ENCODE data around the gene SHC4.

The SHC4 gene

DNA sequence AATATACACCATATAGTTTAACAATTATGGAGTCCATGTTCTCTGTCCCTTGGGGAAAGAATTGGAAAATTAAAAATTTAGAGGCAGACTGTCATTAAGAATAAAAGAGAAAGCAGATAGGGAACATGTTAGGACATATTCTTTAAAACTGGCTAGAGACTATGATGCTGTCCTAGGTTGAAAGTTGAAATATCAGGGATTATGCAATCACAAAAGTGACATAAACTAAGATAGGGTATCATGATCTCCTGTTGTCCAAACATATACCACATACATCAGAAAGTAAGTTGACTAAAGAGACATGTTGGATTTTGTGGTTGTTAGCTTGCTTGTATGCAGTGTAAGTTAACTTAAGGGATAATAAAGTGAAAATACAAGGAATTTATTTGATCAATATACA, 95.7 kb downstream of the SHC4 start:
- TF ChIP-seq, protein P1, sequence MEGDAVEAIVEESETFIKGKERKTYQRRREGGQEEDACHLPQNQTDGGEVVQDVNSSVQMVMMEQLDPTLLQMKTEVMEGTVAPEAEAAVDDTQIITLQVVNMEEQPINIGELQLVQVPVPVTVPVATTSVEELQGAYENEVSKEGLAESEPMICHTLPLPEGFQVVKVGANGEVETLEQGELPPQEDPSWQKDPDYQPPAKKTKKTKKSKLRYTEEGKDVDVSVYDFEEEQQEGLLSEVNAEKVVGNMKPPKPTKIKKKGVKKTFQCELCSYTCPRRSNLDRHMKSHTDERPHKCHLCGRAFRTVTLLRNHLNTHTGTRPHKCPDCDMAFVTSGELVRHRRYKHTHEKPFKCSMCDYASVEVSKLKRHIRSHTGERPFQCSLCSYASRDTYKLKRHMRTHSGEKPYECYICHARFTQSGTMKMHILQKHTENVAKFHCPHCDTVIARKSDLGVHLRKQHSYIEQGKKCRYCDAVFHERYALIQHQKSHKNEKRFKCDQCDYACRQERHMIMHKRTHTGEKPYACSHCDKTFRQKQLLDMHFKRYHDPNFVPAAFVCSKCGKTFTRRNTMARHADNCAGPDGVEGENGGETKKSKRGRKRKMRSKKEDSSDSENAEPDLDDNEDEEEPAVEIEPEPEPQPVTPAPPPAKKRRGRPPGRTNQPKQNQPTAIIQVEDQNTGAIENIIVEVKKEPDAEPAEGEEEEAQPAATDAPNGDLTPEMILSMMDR (conservative IDR thresholded peaks at IDR 0.05; ENCODE audit: low read depth, low read length): no peak
- Histone ChIP-seq H3K27ac (no peak overlapping the region), H3K27me3 (ENCODE audit: insufficient read depth, low read depth) (no peaks in the 10 kb centered on the region), H3K9ac (no peak overlapping the region), H3K4me2 (no peak overlapping the region), H3K4me3 (IDR thresholded peaks at IDR 0.05; ENCODE audit: insufficient read depth, low read depth, low read length) (no peak overlapping the region), H3K79me2 (ENCODE audit: insufficient read depth, low read depth) (no peaks in the 10 kb centered on the region), H4K20me1 (ENCODE audit: insufficient read depth) (no peaks in the 10 kb centered on the region), H3K4me1 (ENCODE audit: low read depth, poor library complexity, severe bottlenecking) (peaks cover 3% of the 10 kb centered on the region), H2AFZ (ENCODE audit: low read depth) (no peak overlapping the region), H3K36me3 (ENCODE audit: insufficient read depth) (no peaks in the 10 kb centered on the region)

DNA sequence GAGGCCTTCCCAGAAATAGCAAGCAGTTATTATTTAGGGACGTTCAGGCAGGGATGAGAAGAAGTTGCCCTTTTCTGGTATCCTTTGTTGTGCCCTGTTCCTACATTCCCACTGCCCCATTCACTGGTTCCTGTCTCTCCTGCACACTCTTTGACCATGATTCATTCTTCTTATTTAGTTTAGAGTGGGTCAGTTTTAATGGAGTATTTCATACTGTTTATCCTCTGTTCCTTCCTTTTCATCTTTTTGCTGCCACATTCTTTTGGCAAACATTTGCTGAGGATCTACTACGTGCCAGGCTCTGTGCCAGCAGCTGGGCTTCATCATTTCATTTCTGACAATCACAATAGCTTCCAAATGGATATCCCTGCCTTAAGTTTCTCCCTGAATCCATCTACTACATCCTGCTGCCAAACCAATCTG, 97.6 kb downstream of the SHC4 start:
- Histone ChIP-seq H3K27ac (no peak overlapping the region), H2AFZ (ENCODE audit: low read depth) (no peak overlapping the region), H3K9ac (no peak overlapping the region), H4K20me1 (ENCODE audit: insufficient read depth) (no peaks in the 10 kb centered on the region), H3K27me3 (ENCODE audit: insufficient read depth, low read depth) (no peaks in the 10 kb centered on the region), H3K36me3 (ENCODE audit: insufficient read depth) (no peaks in the 10 kb centered on the region), H3K4me1 (ENCODE audit: low read depth, poor library complexity, severe bottlenecking) (peaks cover 18% of the 10 kb centered on the region), H3K79me2 (ENCODE audit: insufficient read depth, low read depth) (no peaks in the 10 kb centered on the region), H3K4me2 (no peak overlapping the region), H3K4me3 (IDR thresholded peaks at IDR 0.05; ENCODE audit: insufficient read depth, low read depth, low read length) (no peak overlapping the region)
- TF ChIP-seq, protein P1 (conservative IDR thresholded peaks at IDR 0.05; ENCODE audit: low read depth, low read length): no peak

DNA sequence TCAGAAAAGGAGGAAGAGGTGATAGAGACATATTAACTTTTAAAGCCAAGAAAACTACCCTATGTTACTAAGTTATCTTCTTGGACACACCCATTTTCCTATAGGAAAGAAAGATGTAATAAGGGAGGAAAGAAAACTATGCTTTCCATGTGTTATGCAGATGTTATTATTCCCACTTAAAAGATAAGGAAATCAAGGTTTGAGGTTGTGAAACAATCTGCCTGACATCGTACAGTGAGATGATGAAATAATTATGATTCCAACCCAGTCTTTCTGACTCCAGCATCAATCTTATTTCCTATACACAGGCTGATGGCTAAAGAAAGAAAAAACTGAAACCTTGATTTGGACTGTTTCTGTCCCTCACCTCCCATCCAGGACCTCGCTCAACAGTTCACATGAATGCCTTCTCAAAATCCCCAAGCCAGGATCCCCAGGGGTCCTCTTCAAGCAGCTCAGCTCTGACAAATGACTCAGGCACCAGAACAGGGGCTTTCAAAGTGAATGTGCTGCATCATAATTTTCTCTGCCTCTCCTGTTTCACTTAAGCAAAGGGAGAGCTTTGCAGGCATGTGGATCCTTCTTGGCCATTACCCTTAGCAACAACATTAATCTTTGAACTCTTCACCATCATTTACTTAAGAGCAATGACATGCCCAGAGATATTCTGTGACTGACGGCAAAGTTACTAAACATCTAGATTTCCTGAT, 98.2 kb downstream of the SHC4 start:
- H3K27me3 ChIP-seq (ENCODE audit: insufficient read depth, low read depth): no peaks in the 10 kb centered on the region
- TF ChIP-seq, protein P1 (conservative IDR thresholded peaks at IDR 0.05; ENCODE audit: low read depth, low read length): no peak
- no peak overlapping the region for H2AFZ ChIP-seq (ENCODE audit: low read depth)
- peaks cover 18% of the 10 kb centered on the region for H3K4me1 ChIP-seq (ENCODE audit: low read depth, poor library complexity, severe bottlenecking)
- no peak overlapping the region for H3K27ac ChIP-seq
- H3K4me2 ChIP-seq: no peak overlapping the region
- no peak overlapping the region for H3K4me3 ChIP-seq (IDR thresholded peaks at IDR 0.05; ENCODE audit: insufficient read depth, low read depth, low read length)
- no peaks in the 10 kb centered on the region for H3K79me2 ChIP-seq (ENCODE audit: insufficient read depth, low read depth)
- H4K20me1 ChIP-seq (ENCODE audit: insufficient read depth): no peaks in the 10 kb centered on the region
- no peak overlapping the region for H3K9ac ChIP-seq
- H3K36me3 ChIP-seq (ENCODE audit: insufficient read depth): no peaks in the 10 kb centered on the region

DNA sequence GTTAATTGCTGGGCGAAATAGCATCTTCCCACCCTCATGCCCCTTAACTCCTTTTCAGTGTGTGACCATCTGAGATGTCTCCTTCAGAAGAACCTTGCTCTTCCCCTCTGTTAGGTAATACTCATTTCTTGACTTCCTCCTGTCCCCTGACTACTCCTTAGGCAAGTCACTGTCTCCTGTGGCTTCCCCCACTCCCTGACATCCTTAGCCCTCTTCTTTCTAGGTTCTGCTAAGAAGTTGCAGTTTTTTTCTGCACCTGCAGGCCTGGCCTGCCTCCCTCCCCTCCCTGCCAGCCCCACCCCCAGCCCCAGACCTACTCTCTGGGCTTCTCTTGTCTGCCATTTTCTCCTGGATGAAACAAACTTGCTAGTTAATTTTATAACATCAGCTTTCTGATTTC, 101.0 kb downstream of the SHC4 start:
- Histone ChIP-seq H3K4me2 (no peak overlapping the region), H3K79me2 (ENCODE audit: insufficient read depth, low read depth) (no peaks in the 10 kb centered on the region), H2AFZ (ENCODE audit: low read depth) (peak overlapping the region; percentile 55; the same call in 1 of the 2 replicates), H3K9ac (no peak overlapping the region), H3K4me1 (ENCODE audit: low read depth, poor library complexity, severe bottlenecking) (peaks cover 30% of the 10 kb centered on the region), H3K27ac (no peak overlapping the region), H4K20me1 (ENCODE audit: insufficient read depth) (no peaks in the 10 kb centered on the region), H3K36me3 (ENCODE audit: insufficient read depth) (no peaks in the 10 kb centered on the region), H3K4me3 (IDR thresholded peaks at IDR 0.05; ENCODE audit: insufficient read depth, low read depth, low read length) (no peak overlapping the region), H3K27me3 (ENCODE audit: insufficient read depth, low read depth) (no peaks in the 10 kb centered on the region)
- TF ChIP-seq, protein P1 (conservative IDR thresholded peaks at IDR 0.05; ENCODE audit: low read depth, low read length): no peak
